GM12873 (cell line): ENCODE results near the gene LAMB4.

Source experiments
- CTCF ChIP-seq: IDR thresholded peaks from 2 replicates; pipeline ENCODE4 v1.5.1; 2012; ENCODE audit warnings: low read depth, mild to moderate bottlenecking, moderate library complexity, low read length, control low read depth; ENCODE audit not compliant: insufficient read depth; ENCODE audit errors: missing control alignments

The LAMB4 gene

GRCh38 chr7:108165723-108166122 lies 35.6 kb upstream of the LAMB4 start:
- TF ChIP-seq CTCF = no peak

GRCh38 chr7:108164946-108165345 lies 34.8 kb upstream of the LAMB4 start:
- TF ChIP-seq CTCF = no peak

- TF ChIP-seq CTCF = no peak
Measured at GRCh38 chr7:108164342-108164741, 34.2 kb upstream of the LAMB4 start.

GRCh38 chr7:108158776-108159175 lies 28.6 kb upstream of the LAMB4 start:
- TF ChIP-seq CTCF = no peak

- TF ChIP-seq CTCF = no peak
Measured at GRCh38 chr7:108157606-108158335, 27.6 kb upstream of the LAMB4 start.

GRCh38 chr7:108156897-108157605 lies 26.9 kb upstream of the LAMB4 start:
- TF ChIP-seq CTCF = no peak

- TF ChIP-seq CTCF = no peak
Measured at GRCh38 chr7:108152198-108152597, 22.0 kb upstream of the LAMB4 start.
